ENCODE measurements around the gene SLC39A5.

Gene SLC39A5

DNA sequence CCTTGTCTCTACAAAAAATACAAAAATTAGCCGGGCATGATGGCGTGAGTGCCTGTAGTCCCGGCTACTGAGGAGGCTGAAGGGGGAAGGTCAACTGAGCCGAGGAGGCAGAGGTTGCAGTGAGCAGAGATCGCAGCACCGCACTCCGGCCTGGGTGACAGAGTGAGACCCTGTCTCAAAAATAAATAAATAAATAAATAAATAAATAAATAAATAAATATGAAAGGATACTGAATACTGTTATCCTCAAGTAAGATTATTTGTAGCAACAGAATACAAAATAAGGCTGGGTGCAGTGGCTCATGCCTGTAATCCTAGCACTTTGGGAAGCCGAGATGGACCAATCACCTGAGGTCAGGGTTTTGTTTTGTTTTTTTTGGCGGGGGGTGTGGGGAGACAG, 10.0 kb upstream of the SLC39A5 start:
- no peak for DNase-seq

DNA sequence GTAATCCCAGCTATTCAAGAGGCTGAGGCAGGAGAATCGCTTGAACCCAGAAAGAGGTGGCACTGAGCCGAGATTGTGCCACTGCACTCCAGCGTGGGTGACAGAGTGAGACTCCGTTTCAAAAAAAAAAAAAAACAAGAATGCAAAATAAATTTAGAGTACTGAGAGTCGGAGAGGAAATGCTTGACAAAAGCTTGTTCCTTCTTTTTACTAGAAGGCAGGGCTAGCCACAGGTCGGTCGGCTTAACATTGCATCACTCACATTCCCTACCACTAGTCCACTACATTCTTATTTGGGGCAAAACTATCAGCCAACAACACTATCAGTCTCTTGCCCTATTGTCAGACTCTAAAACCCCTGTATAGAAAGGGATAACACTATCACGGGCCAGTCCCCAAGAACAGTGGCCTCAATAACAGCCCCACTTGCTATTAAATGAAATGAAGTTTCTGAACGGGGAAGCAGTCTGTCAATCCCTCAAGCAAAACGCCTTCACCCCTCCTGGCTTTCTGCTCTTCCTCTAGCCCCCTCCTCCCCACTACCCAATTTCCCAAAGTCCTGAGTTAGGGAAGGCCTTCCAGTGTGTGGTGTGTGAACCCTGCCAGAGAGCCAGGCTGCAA, 9.1 kb upstream of the SLC39A5 start:
- DNase-seq = no peak

DNA sequence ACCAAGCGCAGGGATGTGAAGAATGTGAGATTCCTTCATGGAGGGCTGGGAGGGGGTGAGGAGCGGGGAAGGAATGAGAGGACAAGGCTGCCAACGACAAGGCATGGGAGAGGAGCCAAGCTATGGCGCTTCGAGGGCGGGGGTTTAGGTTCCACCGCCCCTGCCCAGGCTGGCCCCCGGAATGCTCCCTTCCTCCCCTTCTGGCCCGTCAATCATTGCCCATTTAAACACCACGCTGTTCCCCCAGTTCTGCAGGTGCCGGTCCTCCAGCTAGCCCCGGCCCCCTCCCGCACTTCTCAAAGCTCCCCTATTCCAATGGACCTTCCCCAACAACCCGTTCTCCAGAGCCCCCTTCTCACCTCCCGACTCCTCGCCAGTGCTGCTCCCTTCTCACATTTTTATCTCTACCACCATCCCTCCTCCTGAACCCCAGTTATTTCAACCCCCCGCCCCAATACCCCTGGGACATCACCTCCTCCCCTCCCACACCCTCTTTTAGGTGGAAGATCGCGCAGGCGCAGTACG, 8.6 kb upstream of the SLC39A5 start:
- DNase-seq = peak; percentile 89

DNA sequence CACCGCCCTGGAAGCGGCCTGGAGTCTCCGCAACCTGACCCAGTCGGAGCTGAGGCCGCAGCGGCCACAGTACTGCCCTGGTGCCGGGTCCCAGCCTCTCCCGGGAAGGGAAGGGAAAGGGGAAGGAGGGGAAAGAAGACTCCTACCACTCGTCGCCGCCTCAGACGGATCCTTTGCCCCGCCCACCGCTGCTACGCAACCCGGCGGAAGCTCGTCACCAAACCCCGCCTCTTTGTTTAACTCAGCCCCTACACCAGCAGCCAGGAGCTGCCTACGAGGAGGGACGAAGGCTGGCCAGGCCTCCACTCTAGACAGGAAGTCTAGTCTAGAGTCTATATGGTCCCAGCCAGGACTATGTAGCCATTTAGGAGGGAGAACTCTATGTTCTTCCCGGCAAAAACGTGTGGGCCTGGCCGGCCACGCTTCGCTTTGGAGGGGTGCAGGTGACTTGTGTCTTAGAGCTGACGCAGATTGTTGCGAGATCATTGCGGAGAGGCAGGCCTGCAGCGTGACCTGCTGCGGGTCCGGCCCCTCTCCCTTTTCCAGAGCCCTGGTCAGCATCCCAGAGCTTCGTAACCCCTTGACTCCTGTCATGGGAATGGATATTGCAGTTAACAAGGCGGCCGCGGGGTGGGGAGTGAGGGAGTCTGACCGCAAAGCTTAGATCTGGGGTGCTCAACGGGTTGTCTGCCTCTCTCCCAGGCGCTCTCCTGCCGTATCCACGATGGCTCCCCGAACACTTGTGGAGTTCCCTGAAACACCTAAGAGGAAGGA, 7.9 kb upstream of the SLC39A5 start, which contains the start of gene RNF41:
TSS of gene RNF41 (minus strand) at position 166 of the 774 bp plus-strand sequence. CDS start 7,875 bp downstream, outside the sequence.
- DNase-seq = peak; percentile 99

DNA sequence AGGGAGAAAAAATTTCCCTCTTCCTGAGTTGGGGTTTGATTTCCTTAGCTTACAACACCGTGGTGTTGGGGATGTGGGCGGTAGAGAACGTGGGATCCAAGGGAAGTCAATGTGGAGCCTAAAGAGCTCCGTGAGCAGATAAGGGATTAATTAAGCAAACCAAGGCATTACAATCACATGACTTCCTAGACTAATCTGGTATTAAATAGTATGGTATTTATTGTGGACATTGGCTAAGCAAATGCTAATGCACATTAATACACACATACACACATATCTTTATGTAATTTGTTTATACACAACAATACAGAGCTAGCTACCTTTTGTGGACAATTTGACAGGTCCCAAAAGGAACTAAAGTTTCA, 7.3 kb upstream of the SLC39A5 start:
- no peak for DNase-seq

DNA sequence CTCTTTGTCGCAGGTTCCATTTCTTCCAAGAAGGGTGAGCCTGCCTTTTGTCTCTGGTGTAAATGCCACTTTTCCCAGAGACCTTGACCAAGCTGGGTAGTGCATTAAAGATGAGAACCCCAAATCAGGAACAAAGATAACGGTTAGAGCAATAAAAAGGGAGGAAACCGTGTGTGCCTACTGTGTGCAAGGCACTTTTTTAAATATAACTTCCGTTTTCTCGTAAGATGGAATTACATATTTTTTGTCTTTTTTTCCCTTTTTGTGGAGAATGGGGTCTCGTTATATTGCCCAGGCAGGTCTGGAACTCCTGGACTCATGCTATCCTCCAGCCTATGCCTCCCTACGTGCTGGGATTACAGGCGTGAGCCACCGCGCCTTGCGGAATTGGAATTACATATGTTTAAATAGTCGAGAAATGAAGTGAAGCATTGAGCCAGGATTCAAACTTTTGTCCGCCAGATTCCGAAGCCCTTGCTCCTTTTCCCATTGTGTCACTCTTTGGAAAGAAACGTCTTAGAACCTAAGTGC, 6.2 kb upstream of the SLC39A5 start:
- no peak for DNase-seq

DNA sequence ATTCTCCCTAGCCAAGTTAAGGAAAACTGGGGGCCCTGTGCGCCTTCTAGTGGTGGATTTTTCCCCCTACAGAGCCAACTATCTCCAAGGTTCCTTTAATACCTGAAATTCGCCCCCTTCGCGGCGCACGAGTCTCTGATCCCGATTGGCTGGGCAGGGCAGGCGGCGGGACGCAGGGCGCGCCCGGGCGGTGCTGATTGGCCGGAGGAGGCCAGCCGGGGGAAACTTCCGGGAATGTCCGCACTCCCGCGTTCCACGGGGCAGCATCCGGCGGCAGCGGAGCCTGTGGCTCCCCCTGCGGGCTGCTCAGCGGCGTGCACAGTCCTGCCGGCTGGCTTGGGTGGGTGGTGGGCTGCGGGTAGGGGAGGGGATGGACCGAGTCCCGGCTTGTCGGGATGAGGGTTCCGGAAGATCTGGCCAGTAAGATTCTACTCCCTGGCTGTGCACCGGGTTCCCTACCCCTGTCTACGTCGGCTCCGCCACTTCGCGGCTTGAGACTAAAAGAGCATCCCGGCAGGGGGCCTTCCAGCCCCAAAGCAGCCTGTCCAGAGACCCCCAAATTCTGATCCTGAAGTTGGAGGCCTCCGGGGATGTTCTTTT, 5.6 kb upstream of the SLC39A5 start, which contains the start of gene NABP2:
TSS of gene NABP2 (plus strand) at position 241 of the 600 bp plus-strand sequence. CDS start 515 bp downstream, outside the sequence.
- DNase-seq = peak; percentile 99

DNA sequence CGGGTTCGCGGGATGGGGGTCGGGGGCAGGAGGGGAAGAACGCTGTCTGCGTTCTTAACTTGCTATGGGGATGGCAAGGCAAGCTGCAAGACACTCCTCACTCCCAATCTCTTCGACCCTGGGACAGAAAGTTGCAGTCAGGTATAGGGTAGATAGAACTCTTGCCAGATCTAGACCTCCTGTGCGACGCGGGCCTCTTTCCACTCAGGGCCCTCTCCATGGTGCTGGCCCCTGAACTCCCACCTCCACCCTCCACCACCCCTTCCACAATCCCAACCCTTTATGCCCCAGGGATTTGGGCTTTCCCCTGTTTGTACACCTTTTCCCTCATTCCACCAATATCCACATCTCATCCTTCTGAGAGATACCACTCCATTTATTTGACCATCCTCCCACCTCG, 4.9 kb upstream of the SLC39A5 start:
- no peak for DNase-seq

DNA sequence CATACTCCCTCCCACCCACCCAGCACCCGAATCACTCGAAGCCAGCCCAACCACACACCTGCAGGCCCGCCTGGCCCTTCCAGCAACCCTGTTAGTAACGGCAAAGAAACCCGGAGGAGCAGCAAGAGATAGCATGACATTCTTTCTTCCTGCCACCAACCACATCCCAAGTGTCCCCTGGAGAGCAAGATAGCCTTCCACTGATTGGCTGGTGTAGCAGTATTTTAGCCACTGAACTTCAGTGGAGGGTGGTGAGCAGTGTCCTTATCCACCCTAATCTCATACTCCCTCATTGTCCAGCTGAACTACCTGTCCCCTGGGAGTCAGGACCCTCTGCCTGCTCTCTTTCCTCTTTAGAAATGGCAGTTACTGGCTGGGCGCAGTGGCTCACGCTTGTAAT, 769 bp upstream of the SLC39A5 start:
- no peak for DNase-seq

DNA sequence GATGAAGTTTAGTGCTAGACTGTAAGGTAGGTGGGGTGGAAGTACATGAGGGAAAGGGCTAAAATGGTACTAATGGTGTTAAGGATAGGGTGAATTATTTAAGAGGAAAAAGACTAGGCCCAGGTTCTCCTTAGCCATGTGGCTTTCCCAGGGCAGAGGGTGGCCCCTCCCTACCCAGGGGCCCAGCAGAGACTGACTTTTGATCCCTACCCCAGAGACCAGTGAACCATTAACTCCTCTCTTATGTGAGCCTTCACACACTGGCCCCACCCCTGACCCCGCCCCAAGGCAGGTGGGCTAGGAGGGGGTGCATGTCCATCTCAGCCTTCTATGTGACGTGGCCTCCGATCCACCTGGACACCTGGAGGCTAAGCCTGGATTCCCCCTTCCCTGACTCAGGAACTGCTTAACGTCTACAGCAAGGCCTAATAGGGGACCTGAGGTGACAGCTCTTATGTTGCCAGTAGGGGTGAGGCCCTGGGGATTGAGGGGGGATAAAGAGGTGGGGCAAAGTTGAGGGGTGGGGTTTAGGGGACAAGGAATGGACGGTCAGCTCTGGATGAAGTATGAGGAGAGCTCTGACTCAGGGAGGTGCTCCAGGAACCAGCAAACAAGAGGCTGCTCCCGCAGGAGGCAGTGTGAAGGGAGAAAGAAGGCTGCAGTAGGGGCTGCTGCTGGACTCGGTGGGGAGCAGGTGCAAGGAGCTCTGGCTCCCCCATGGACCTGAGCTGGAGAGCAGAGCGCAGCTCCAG, 757 bp downstream of the SLC39A5 start:
- DNase-seq = no peak

DNA sequence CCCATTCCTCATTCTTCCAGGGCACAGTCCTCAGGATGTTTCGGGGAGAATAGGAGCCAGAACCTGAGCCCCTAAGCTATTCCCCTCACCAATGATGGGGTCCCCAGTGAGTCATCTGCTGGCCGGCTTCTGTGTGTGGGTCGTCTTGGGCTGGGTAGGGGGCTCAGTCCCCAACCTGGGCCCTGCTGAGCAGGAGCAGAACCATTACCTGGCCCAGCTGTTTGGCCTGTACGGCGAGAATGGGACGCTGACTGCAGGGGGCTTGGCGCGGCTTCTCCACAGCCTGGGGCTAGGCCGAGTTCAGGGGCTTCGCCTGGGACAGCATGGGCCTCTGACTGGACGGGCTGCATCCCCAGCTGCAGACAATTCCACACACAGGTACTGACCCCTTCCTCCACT, 1.3 kb downstream of the SLC39A5 start:
- DNase-seq = no peak

DNA sequence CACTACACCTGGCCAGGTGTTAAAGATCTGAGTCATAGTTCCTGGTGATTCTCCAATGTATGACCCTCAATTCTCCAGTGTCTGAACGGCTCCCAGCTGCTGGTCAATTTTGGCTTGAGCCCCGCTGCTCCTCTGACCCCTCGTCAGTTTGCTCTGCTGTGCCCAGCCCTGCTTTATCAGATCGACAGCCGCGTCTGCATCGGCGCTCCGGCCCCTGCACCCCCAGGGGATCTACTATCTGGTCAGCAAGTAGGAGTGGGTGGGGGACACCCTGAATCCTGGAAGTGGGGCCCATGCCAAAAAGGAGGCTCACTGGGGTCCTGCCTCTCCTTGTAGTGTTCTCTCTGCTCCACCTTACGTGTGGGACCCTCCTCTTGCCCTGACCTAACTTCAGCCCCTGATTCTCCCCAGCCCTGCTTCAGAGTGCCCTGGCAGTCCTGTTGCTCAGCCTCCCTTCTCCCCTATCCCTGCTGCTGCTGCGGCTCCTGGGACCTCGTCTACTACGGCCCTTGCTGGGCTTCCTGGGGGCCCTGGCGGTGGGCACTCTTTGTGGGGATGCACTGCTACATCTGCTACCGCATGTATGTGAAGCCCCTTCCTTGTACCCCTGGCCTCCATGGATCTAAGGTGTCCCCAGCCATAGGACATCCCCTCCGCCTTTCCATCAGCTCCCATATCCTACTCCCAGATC, 5.0 kb downstream of the SLC39A5 start:
- no peak for DNase-seq

DNA sequence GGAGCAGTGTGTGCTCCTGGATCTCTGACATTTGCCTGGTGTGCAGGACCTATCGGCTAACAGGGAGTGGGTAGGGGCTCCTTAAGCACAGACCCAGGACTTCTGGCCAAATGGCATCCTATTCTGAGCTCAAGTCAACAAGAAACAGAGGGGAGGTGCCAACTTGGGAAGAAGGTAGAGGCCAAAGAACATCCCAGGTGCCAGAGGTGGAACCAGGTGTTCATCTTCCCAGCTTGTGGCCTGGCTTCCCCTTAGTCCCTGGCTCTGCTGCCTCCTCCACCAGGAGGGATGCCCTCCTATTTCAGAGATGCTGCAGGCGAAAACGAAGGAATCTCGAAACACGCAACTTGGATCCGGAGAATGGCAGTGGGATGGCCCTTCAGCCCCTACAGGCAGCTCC, 6.2 kb downstream of the SLC39A5 start:
- DNase-seq = no peak

DNA sequence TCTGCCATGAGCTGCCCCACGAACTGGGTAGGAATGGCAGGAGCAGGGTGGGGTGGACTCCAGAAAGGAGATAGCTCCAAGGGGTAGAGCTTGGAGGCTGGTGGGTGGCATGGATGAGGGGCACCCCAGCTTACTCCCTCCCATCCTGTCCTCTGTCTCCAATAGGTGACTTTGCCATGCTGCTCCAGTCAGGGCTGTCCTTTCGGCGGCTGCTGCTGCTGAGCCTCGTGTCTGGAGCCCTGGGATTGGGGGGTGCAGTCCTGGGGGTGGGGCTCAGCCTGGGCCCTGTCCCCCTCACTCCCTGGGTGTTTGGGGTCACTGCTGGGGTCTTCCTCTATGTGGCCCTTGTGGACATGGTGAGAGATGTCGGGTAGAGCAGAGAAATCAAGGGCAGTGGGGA, 7.1 kb downstream of the SLC39A5 start:
- no peak for DNase-seq

DNA sequence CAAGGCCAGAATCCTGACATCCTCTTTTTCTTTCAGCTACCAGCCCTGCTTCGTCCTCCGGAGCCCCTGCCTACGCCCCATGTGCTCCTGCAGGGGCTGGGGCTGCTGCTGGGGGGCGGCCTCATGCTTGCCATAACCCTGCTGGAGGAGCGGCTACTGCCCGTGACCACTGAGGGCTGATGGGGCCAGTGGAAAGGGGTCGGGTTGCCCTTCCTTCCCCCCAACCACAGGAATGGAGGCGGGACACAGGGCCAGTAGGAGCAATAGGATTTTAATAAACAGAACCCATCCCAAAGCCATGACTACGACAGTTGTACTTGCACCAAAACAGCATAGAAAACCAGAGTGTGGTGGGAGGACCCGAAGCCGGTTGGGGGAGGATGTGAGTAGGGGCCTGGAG, 7.7 kb downstream of the SLC39A5 start:
- DNase-seq = no peak

DNA sequence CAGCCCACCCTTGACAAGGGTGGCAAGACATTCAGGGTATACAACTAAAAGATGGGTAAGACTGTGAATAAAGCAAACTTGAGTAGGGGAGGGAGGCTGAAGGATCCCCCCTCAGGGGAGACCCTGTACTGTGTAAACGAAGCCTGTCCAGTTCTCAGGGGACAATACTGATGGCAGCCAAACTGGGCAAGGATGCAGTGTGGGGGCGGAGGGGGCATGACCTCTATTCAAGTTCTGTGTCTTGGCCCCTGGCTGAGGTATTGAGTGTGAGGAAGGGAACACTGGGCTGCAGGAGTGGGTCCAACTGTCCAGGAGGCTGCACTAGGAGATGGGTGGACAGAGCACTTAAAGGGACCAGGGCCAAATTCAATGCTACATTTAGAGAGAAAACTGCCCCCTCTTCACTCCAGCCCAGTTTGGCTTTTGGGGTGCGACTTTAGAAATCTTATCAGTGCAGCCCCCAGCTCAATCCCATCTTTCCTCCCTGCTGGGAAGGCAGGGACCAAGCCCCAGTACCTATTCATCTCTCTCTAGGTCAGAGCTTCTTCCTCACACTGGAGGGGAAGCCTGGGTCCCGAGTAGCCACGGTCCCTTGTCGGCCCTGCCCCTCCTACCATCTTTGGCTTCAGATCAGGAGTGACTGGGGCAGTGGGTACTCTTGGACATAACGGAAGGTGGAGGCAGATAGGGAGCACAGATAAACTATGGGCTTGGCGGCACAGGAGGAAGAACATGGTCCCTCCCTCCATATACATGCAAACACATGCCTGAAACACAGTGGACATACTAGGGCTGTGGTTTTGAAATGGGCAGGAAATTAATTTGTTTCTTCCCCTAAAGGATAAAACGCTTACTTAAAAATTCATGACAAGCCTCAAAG, 11.8 kb downstream of the SLC39A5 start:
- DNase-seq = peak; percentile 13

DNA sequence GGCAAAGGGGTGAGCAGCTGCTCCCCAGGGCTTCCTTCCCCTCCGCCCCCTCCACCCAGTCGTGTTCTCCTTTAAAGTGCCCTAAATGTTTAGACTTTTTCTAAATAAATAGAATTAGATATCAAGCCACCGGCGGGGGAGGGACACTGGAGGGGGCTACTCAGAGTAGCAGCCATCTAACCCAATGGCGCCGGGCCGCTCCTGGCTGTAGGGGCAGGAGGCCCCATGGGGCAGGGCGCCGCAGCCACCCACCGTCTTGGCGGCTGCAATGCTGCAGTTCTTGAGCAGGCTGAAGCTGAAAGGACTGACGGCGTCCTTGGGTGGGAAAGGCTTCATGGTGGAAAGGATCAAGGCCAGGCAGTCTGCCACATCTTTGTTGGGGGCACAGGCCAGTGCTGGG, 13.1 kb downstream of the SLC39A5 start:
- DNase-seq = peak; percentile 22

DNA sequence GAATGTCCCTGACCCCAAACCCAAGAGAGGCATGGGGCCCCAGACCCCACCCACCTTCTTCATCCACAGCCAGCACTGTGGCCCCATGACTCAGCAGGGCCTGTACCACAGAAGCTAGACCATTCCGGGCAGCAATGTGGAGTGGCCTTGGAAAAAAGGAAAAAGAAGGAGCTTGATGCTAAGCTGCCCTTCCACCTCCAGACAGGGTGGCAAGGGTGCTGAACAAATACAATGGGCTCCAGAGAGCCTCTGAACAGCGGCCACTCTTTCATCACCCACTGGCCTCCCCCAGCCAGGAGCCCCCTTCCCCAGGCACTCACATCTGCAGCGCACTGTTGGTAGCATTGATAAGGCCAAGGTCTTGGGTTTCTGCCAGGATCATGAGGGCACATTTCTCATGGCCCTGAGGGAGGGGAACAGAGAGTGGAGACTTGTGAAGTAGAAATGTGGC, 13.9 kb downstream of the SLC39A5 start:
- peak; percentile 0 for DNase-seq

DNA sequence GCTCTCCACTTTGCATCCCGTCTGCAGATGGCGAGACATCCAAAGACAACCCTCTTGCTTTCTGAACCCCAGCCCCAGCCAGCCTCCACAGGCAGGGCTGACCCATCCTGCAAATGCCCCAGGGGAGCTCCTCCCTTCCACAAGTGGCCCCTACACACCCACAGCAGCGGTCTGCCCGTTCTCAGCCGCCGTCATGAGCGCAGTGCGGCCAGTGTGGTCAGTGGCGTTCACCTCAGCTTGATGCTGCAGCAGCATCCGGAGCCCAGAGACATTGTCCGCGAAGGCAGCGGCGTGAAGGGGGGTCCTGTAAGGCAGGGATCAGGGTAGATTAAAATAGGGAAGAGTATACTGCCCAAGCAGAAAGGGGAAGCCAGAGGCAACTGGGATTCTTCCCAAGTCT, 14.6 kb downstream of the SLC39A5 start:
- peak; percentile 19 for DNase-seq

DNA sequence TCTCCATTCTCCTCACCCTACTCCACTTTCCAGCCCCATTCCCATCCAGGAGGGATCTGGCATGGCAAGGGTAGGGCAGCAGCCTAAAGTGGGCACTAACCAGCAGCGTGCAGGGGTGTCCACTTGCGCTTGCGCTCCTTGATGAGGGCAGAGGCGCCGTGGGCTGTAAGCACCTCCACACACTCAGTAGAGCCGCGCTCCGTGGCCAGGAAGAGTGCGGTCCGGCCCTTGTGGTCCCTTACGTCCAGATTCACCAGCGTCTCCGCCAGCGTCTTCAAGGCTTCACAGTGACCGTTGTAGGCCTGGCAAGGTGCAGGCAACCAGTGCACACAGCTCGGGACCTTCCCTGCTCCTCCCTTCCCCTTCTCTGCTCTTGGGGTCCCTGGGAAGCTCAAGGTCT, 18.1 kb downstream of the SLC39A5 start:
- peak; percentile 2 for DNase-seq

DNA sequence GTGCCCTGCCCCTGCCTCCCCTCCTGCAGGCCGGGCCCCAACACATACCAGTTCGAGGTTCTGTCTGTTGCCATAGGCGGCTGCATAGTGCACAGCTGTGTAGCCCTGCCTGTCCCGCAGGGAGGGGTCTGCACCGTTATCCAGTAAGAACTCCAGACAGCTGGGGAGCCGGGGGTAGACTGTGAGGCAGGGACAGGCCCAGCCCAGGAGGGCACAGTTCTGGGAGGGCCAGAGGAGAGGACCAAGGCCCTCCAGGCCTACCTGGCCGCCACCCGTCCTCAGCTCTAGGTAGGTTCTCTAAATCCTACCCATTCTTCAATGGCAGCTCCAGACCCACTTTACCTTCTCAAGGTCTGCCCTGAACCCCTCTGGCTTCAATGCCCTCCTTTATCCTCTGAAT, 18.9 kb downstream of the SLC39A5 start:
- peak; percentile 3 for DNase-seq

Measured in left hindlimb (tissue), 1 donor.